Choroid plexus epithelial cell (primary cell): ENCODE measurements around the gene RUNX3.

Experiments
- DNase-seq: peaks from one replicate; pipeline ENCODE4 v3.0.0-alpha.2; 2010; ENCODE audit warnings: low read depth
- H3K4me3 ChIP-seq: 2 replicates; pipeline ENCODE4 v1.5.1; 2011; ENCODE audit warnings: low read depth, mild to moderate bottlenecking, control low read depth, low read length, moderate library complexity
- CTCF ChIP-seq: conservative IDR thresholded peaks from 2 replicates; pipeline ENCODE4 v1.5.1; 2011; ENCODE audit warnings: low read depth, mild to moderate bottlenecking, control low read depth, inconsistent platforms, low read length, moderate library complexity

RUNX3 gene

GRCh38 chr1:24902471-24902891 lies 27.6 kb downstream of the RUNX3 start:
- H3K4me3 ChIP-seq: no peak overlapping the region
- no peak for DNase-seq
- no peak for TF ChIP-seq CTCF

GRCh38 chr1:24901791-24902470 lies 28.1 kb downstream of the RUNX3 start:
- TF ChIP-seq CTCF: no peak
- no peak overlapping the region for H3K4me3 ChIP-seq
- no peak for DNase-seq

- no peak for DNase-seq
- no peak overlapping the region for H3K4me3 ChIP-seq
- TF ChIP-seq CTCF: no peak
Measured at GRCh38 chr1:24900985-24901781, 28.9 kb downstream of the RUNX3 start.

GRCh38 chr1:24900486-24900849 lies 29.6 kb downstream of the RUNX3 start:
- no peak overlapping the region for H3K4me3 ChIP-seq
- no peak for DNase-seq
- TF ChIP-seq CTCF: no peak

GRCh38 chr1:24899581-24900485 lies 30.2 kb downstream of the RUNX3 start:
- TF ChIP-seq CTCF: no peak
- DNase-seq: no peak

GRCh38 chr1:24898909-24899439 lies 31.1 kb downstream of the RUNX3 start:
- no peak for TF ChIP-seq CTCF
- no peak for DNase-seq
- H3K4me3 ChIP-seq: no peak overlapping the region

More at GRCh38 chr1:24899581-24900485, 30.2 kb downstream of the RUNX3 start:
- H3K4me3 ChIP-seq: no peak overlapping the region
